HEK293 (cell line): Measurements from ENCODE around the gene INSRR.
A peak's percentile ranks its signal among the peaks of the same experiment; 100 is the strongest.

Experiments
- CTCF ChIA-PET: fragments of 350-600 bp; formaldehyde crosslinking; extraction: SDS; loops from one replicate; lab custom pipeline; 2021; ENCODE audit warnings: antibody characterized with exemption; lab: Yijun Ruan, JAX
- POLR2A ChIA-PET: fragments of 300-600 bp; formaldehyde crosslinking; extraction: SDS; loops from one replicate; lab custom pipeline; 2020; ENCODE audit warnings: antibody characterized with exemption, inconsistent platforms; lab: Yijun Ruan, JAX
- H3K27ac ChIP-seq: fragments of 200-500 bp; sonication (Bioruptor generic); 2 replicates; pipeline ENCODE4 v1.5.1; 2014; ENCODE audit warnings: low read depth, low read length, control low read depth, inconsistent platforms; ENCODE audit errors: extremely low read depth
- H3K36me3 ChIP-seq, 2 experiments: fragments of 200-500 bp in 1 of 2; sonication (Bioruptor generic) in 1 of 2; 1 replicate in 1 of 2; 2 replicates in 1 of 2; pipeline ENCODE4 v1.5.1; 2014 to 2017; ENCODE audit warnings: inconsistent platforms in 2 of 2, low read length in 2 of 2; ENCODE audit not compliant: control insufficient read depth in 2 of 2, insufficient read depth in 1 of 2
- H3K4me1 ChIP-seq: fragments of 200-500 bp; sonication (Bioruptor generic); 2 replicates; pipeline ENCODE4 v1.5.1; 2014; ENCODE audit warnings: mild to moderate bottlenecking, low read length, inconsistent platforms; ENCODE audit not compliant: control insufficient read depth, insufficient read depth
- H3K4me3 ChIP-seq: 2 replicates; pipeline ENCODE4 v1.5.1; 2011; ENCODE audit warnings: low read depth, mild to moderate bottlenecking, control low read depth, low read length, moderate library complexity
- H3K9me3 ChIP-seq: fragments of 200-500 bp; sonication (Bioruptor generic); 2 replicates; pipeline ENCODE4 v1.5.1; 2014; ENCODE audit warnings: low read depth, low read length, inconsistent platforms; ENCODE audit not compliant: control insufficient read depth, insufficient read depth
- BCL11A ChIP-seq: fragments of 450-650 bp; formaldehyde crosslinking; IDR thresholded peaks from 2 replicates; pipeline ENCODE4 v1.5.1; 2016; ENCODE audit warnings: low read depth, missing biosample characterization, missing genetic modification characterization
- CTCF ChIP-seq: fragments of 450-650 bp; formaldehyde crosslinking; IDR thresholded peaks from 2 replicates; pipeline ENCODE4 v1.5.1; 2016; ENCODE audit warnings: missing biosample characterization, missing genetic modification characterization
- GLIS1 ChIP-seq: fragments of 450-650 bp; formaldehyde crosslinking; IDR thresholded peaks from 2 replicates; pipeline ENCODE4 v1.5.1; 2016; ENCODE audit warnings: missing biosample characterization, missing genetic modification characterization
- KLF1 ChIP-seq: fragments of 450-650 bp; formaldehyde crosslinking; IDR thresholded peaks from 2 replicates; pipeline ENCODE4 v1.5.1; 2016; ENCODE audit warnings: missing biosample characterization, missing genetic modification characterization
- KLF10 ChIP-seq: fragments of 450-650 bp; IDR thresholded peaks from 2 replicates; pipeline ENCODE4 v1.5.1; 2018; ENCODE audit warnings: missing biosample characterization, mild to moderate bottlenecking, missing genetic modification characterization
- KLF16 ChIP-seq: fragments of 450-650 bp; formaldehyde crosslinking; IDR thresholded peaks from 2 replicates; pipeline ENCODE4 v1.5.1; 2017; ENCODE audit warnings: missing biosample characterization, missing genetic modification characterization
- OVOL3 ChIP-seq: fragments of 450-650 bp; formaldehyde crosslinking; IDR thresholded peaks from 2 replicates; pipeline ENCODE4 v1.5.1; 2016; ENCODE audit warnings: missing biosample characterization, missing genetic modification characterization
- REPIN1 ChIP-seq: fragments of 450-650 bp; formaldehyde crosslinking; IDR thresholded peaks from 2 replicates; pipeline ENCODE4 v1.5.1; 2017; ENCODE audit warnings: missing biosample characterization, missing genetic modification characterization, low read depth
- SP2 ChIP-seq: fragments of 450-650 bp; formaldehyde crosslinking; IDR thresholded peaks from 2 replicates; pipeline ENCODE4 v1.5.1; 2016; ENCODE audit warnings: missing biosample characterization, missing genetic modification characterization
- SP3 ChIP-seq: fragments of 450-650 bp; formaldehyde crosslinking; IDR thresholded peaks from 2 replicates; pipeline ENCODE4 v1.5.1; 2016; ENCODE audit warnings: missing biosample characterization, missing genetic modification characterization
- SP7 ChIP-seq: fragments of 450-650 bp; formaldehyde crosslinking; IDR thresholded peaks from 2 replicates; pipeline ENCODE4 v1.5.1; 2016; ENCODE audit warnings: missing biosample characterization, missing genetic modification characterization
- ZBTB17 ChIP-seq: fragments of 450-650 bp; formaldehyde crosslinking; IDR thresholded peaks from 2 replicates; pipeline ENCODE4 v1.5.1; 2016; ENCODE audit warnings: missing biosample characterization, missing genetic modification characterization
- ZFP41 ChIP-seq: fragments of 450-650 bp; formaldehyde crosslinking; IDR thresholded peaks from 2 replicates; pipeline ENCODE4 v1.5.1; 2016; ENCODE audit warnings: missing biosample characterization, missing genetic modification characterization, borderline replicate concordance
- ZIC2 ChIP-seq: fragments of 450-650 bp; formaldehyde crosslinking; IDR thresholded peaks from 2 replicates; pipeline ENCODE4 v1.5.1; 2016; ENCODE audit warnings: missing biosample characterization, missing genetic modification characterization
- ZNF10 ChIP-seq: fragments of 450-650 bp; formaldehyde crosslinking; IDR thresholded peaks from 2 replicates; pipeline ENCODE4 v1.5.1; 2017; ENCODE audit warnings: missing biosample characterization, missing genetic modification characterization
- ZNF2 ChIP-seq: fragments of 450-650 bp; formaldehyde crosslinking; IDR thresholded peaks from 2 replicates; pipeline ENCODE4 v1.5.1; 2016; ENCODE audit warnings: missing biosample characterization, missing genetic modification characterization
- ZNF248 ChIP-seq: fragments of 450-650 bp; formaldehyde crosslinking; IDR thresholded peaks from 2 replicates; pipeline ENCODE4 v1.5.1; 2017; ENCODE audit warnings: missing biosample characterization, missing genetic modification characterization
- ZNF280D ChIP-seq: fragments of 450-650 bp; formaldehyde crosslinking; IDR thresholded peaks from 2 replicates; pipeline ENCODE4 v1.5.1; 2016; ENCODE audit warnings: missing biosample characterization, missing genetic modification characterization
- ZNF362 ChIP-seq: fragments of 450-650 bp; formaldehyde crosslinking; IDR thresholded peaks from 2 replicates; pipeline ENCODE4 v1.5.1; 2016; ENCODE audit warnings: missing biosample characterization, missing genetic modification characterization
- ZNF366 ChIP-seq: fragments of 450-650 bp; formaldehyde crosslinking; conservative IDR thresholded peaks from 2 replicates; pipeline ENCODE4 v1.5.1; 2016; ENCODE audit warnings: missing biosample characterization, missing genetic modification characterization
- ZNF37A ChIP-seq: fragments of 450-650 bp; IDR thresholded peaks from 2 replicates; pipeline ENCODE4 v1.5.1; 2018; ENCODE audit warnings: missing biosample characterization, missing genetic modification characterization
- ZNF391 ChIP-seq: fragments of 450-650 bp; formaldehyde crosslinking; IDR thresholded peaks from 2 replicates; pipeline ENCODE4 v1.5.1; 2016; ENCODE audit warnings: low read depth, missing biosample characterization, missing genetic modification characterization, borderline replicate concordance
- ZNF544 ChIP-seq: fragments of 450-650 bp; formaldehyde crosslinking; IDR thresholded peaks from 2 replicates; pipeline ENCODE4 v1.5.0; 2017; ENCODE audit warnings: missing biosample characterization, missing genetic modification characterization
- ZNF561 ChIP-seq: fragments of 450-650 bp; IDR thresholded peaks from 2 replicates; pipeline ENCODE4 v1.5.1; 2018; ENCODE audit warnings: missing biosample characterization, missing genetic modification characterization, borderline replicate concordance
- ZNF600 ChIP-seq: fragments of 450-650 bp; formaldehyde crosslinking; IDR thresholded peaks from 2 replicates; pipeline ENCODE4 v1.5.1; 2016; ENCODE audit warnings: missing biosample characterization, missing genetic modification characterization
- ZNF629 ChIP-seq: fragments of 450-650 bp; formaldehyde crosslinking; IDR thresholded peaks from 2 replicates; pipeline ENCODE4 v1.5.1; 2017; ENCODE audit warnings: missing biosample characterization, missing genetic modification characterization
- ZNF639 ChIP-seq: fragments of 450-650 bp; formaldehyde crosslinking; IDR thresholded peaks from 2 replicates; pipeline ENCODE4 v1.5.1; 2016; ENCODE audit warnings: missing biosample characterization, missing genetic modification characterization
- ZNF692 ChIP-seq: fragments of 450-650 bp; formaldehyde crosslinking; IDR thresholded peaks from 2 replicates; pipeline ENCODE4 v1.5.1; 2016; ENCODE audit warnings: missing biosample characterization, missing genetic modification characterization
- ZNF76 ChIP-seq: fragments of 450-650 bp; formaldehyde crosslinking; IDR thresholded peaks from 2 replicates; pipeline ENCODE4; 2016; ENCODE audit warnings: low read depth, missing biosample characterization, missing genetic modification characterization, borderline replicate concordance

Gene INSRR

GRCh38 chr1:156892190-156893047, 33.5 kb upstream of the INSRR start:
- Histone ChIP-seq H3K36me3 (no peaks in the 10 kb centered on the region), H3K4me1 (no peaks in the 10 kb centered on the region), H3K27ac (no peak overlapping the region), H3K9me3 (no peaks in the 10 kb centered on the region), H3K4me3 (no peak overlapping the region)
- ChIA-PET CTCF (interaction anchor here (0.6 to 10.2 kb wide), 37 partner anchors 9 to 658 kb away, joined by 3 to 199 read pairs (median 4); partner anchors contain the start of genes CRABP2, INSRR, ISG20L2 and LRRC71), POLR2A (interaction anchor here (1.0 kb wide), 1 partner anchor 35 kb away, joined by 3 read pairs; no protein-coding TSS in a partner anchor)
- TF ChIP-seq SP2 (tag by site-specific recombination) (peak; percentile 58), KLF10 (peak; percentile 81), ZFP41 (tag by site-specific recombination) (no peak), ZNF2 (tag by site-specific recombination) (peak; percentile 68), ZNF692 (tag by site-specific recombination) (peak; percentile 47), REPIN1 (no peak; the same call in 1 of the 2 replicates), OVOL3 (tag by site-specific recombination) (no peak), SP7 (tag by site-specific recombination) (peak; percentile 67; the same call in 1 of the 2 replicates), BCL11A (tag by site-specific recombination) (0 out of 2 replicates have a peak, but pooled peaks have one; percentile 44), ZNF248 (tag by site-specific recombination) (no peak), ZNF391 (tag by site-specific recombination) (peak; percentile 23; the same call in 1 of the 2 replicates), CTCF (tag by site-specific recombination) (peak; percentile 86), ZNF629 (tag by site-specific recombination) (peak; percentile 62), ZNF10 (tag by site-specific recombination) (no peak), ZNF639 (tag by site-specific recombination) (peak; percentile 56; the same call in 1 of the 2 replicates), ZNF544 (tag by site-specific recombination) (no peak), KLF1 (peak; percentile 87), ZNF37A (tag by site-specific recombination) (no peak), ZNF366 (tag by site-specific recombination) (peak; percentile 27; the same call in 1 of the 2 replicates), ZIC2 (tag by site-specific recombination) (peak; percentile 48), ZBTB17 (tag by site-specific recombination) (peak; percentile 52; the same call in 1 of the 2 replicates), ZNF76 (peak; percentile 70), ZNF362 (tag by site-specific recombination) (peak; percentile 95), ZNF280D (tag by site-specific recombination) (no peak), GLIS1 (peak; percentile 81), ZNF600 (tag by site-specific recombination) (peak; percentile 44), ZNF561 (tag by site-specific recombination) (peak; percentile 71; the same call in 1 of the 2 replicates), SP3 (tag by site-specific recombination) (peak; percentile 62), KLF16 (peak; percentile 74; the same call in 1 of the 2 replicates)
